Endothelial cell of umbilical vein (primary cell): Measurements from ENCODE around the gene POLRMT.

Source experiments
- CTCF ChIP-seq, 2 donors: IDR thresholded peaks; 1 replicate in 1 of 2; 2 replicates in 1 of 2; pipeline ENCODE4 v1.5.1; 2011; ENCODE audit warnings: low read length in 2 of 2, mild to moderate bottlenecking in 2 of 2, moderate library complexity in 2 of 2, control low read depth in 1 of 2, inconsistent platforms in 1 of 2, low read depth in 1 of 2; ENCODE audit not compliant: insufficient read depth in 1 of 2; ENCODE audit errors: extremely low read depth in 1 of 2
- EZH2 ChIP-seq: IDR thresholded peaks from 2 replicates; pipeline ENCODE4 v1.6.1; 2012; ENCODE audit warnings: borderline replicate concordance, low read depth, mild to moderate bottlenecking, moderate library complexity, low read length, inconsistent platforms; ENCODE audit not compliant: severe bottlenecking
- FOS ChIP-seq: IDR thresholded peaks from 2 replicates; pipeline ENCODE4 v1.6.1; 2011; ENCODE audit warnings: mild to moderate bottlenecking, low read length, moderate library complexity, borderline replicate concordance; ENCODE audit not compliant: insufficient read depth
- GATA2 ChIP-seq: IDR thresholded peaks from 2 replicates; pipeline ENCODE4 v1.7.0; 2011; ENCODE audit warnings: low read depth, mild to moderate bottlenecking, moderate library complexity, mixed read lengths, low read length; ENCODE audit not compliant: insufficient read length, insufficient read depth
- JUN ChIP-seq: IDR thresholded peaks from 2 replicates; pipeline ENCODE4 v1.6.1; 2011; ENCODE audit warnings: borderline replicate concordance, low read depth; ENCODE audit not compliant: insufficient read length, insufficient read depth
- MAX ChIP-seq: IDR thresholded peaks from 2 replicates; pipeline ENCODE4 v1.6.1; 2011; ENCODE audit not compliant: insufficient read depth, insufficient read length
- MYC ChIP-seq: IDR thresholded peaks from one replicate; pipeline ENCODE4 v1.6.1; 2011; ENCODE audit warnings: mild to moderate bottlenecking, low read depth, low read length
- POLR2A ChIP-seq: IDR thresholded peaks from 2 replicates; pipeline ENCODE4 v1.6.1; 2012; ENCODE audit warnings: low read depth, mild to moderate bottlenecking, control low read depth, low read length
- POLR2AphosphoS5 ChIP-seq: IDR thresholded peaks from 2 replicates; pipeline ENCODE4 v1.6.1; 2012; ENCODE audit warnings: low read depth, mild to moderate bottlenecking, control low read depth, low read length, moderate library complexity; ENCODE audit not compliant: insufficient read depth

GRCh38 chr19:648904-649801, 15.8 kb upstream of the POLRMT start:
- TF ChIP-seq CTCF (IDR thresholded peaks at IDR 0.05; ENCODE audit: extremely low read depth in 1 of 2, insufficient read depth in 1 of 2, low read depth in 1 of 2, low read length in 2 of 2): no peak
- TF ChIP-seq EZH2: no peak
- TF ChIP-seq JUN: no peak
- TF ChIP-seq POLR2A: no peak
- TF ChIP-seq POLR2AphosphoS5: no peak
- TF ChIP-seq MAX: no peak
- no peak for TF ChIP-seq GATA2
- TF ChIP-seq MYC: no peak
- no peak for TF ChIP-seq FOS
